Measurements from ENCODE around the gene MSI2. TPM values are rescaled to one million over a fixed set of nuclear protein-coding genes. Genes with fewer than 3 reads are reported as not detected.

Gene MSI2
- total RNA-seq, 1 donor from 2014 or later: 60.6 TPM

GRCh38 chr17:57622683-57623433 lies 366.5 kb downstream of the MSI2 start:
- no peak for TF ChIP-seq CTCF (IDR thresholded peaks at IDR 0.05; ENCODE audit: unreplicated experiment)
- H3K27me3 Mint-ChIP-seq (ENCODE audit: unreplicated experiment): peaks cover 21% of the 10 kb centered on the region
- H3K4me3 Mint-ChIP-seq (ENCODE audit: unreplicated experiment): peak overlapping the region; percentile 42
- H3K4me1 Mint-ChIP-seq (ENCODE audit: unreplicated experiment): peaks cover 37% of the 10 kb centered on the region
- peak overlapping the region; percentile 98 for H3K27ac Mint-ChIP-seq (ENCODE audit: unreplicated experiment)
- H3K36me3 Mint-ChIP-seq (ENCODE audit: low read depth, unreplicated experiment): peaks cover 17% of the 10 kb centered on the region
- no peaks in the 10 kb centered on the region for H3K9me3 Mint-ChIP-seq (ENCODE audit: unreplicated experiment)
- peak; percentile 12 for DNase-seq (ENCODE audit: low spot score)

GRCh38 chr17:57623620-57624019 lies 367.3 kb downstream of the MSI2 start:
- H3K27ac Mint-ChIP-seq (ENCODE audit: unreplicated experiment): peak overlapping the region; percentile 98
- H3K4me3 Mint-ChIP-seq (ENCODE audit: unreplicated experiment): peak overlapping the region; percentile 13

GRCh38 chr17:57624386-57624785 lies 368.1 kb downstream of the MSI2 start:
- no peak overlapping the region for H3K27ac Mint-ChIP-seq (ENCODE audit: unreplicated experiment)

More at GRCh38 chr17:57623620-57624019, 367.3 kb downstream of the MSI2 start:
- Mint-ChIP-seq H3K4me1 (ENCODE audit: unreplicated experiment) (peaks cover 37% of the 10 kb centered on the region), H3K36me3 (ENCODE audit: low read depth, unreplicated experiment) (peaks cover 22% of the 10 kb centered on the region), H3K9me3 (ENCODE audit: unreplicated experiment) (no peaks in the 10 kb centered on the region), H3K27me3 (ENCODE audit: unreplicated experiment) (peaks cover 21% of the 10 kb centered on the region)
- no peak for TF ChIP-seq CTCF (IDR thresholded peaks at IDR 0.05; ENCODE audit: unreplicated experiment)
- no peak for DNase-seq (ENCODE audit: low spot score)

GRCh38 chr17:57625511-57625910 lies 369.2 kb downstream of the MSI2 start:
- no peak overlapping the region for H3K4me3 Mint-ChIP-seq (ENCODE audit: unreplicated experiment)
- H3K27ac Mint-ChIP-seq (ENCODE audit: unreplicated experiment): no peak overlapping the region
- TF ChIP-seq CTCF (IDR thresholded peaks at IDR 0.05; ENCODE audit: unreplicated experiment): no peak

More at GRCh38 chr17:57624386-57624785, 368.1 kb downstream of the MSI2 start:
- H3K4me3 Mint-ChIP-seq (ENCODE audit: unreplicated experiment): no peak overlapping the region
- H3K27me3 Mint-ChIP-seq (ENCODE audit: unreplicated experiment): peaks cover 21% of the 10 kb centered on the region
- peaks cover 37% of the 10 kb centered on the region for H3K4me1 Mint-ChIP-seq (ENCODE audit: unreplicated experiment)
- no peaks in the 10 kb centered on the region for H3K9me3 Mint-ChIP-seq (ENCODE audit: unreplicated experiment)
- TF ChIP-seq CTCF (IDR thresholded peaks at IDR 0.05; ENCODE audit: unreplicated experiment): no peak
- H3K36me3 Mint-ChIP-seq (ENCODE audit: low read depth, unreplicated experiment): peaks cover 16% of the 10 kb centered on the region
- no peak for DNase-seq (ENCODE audit: low spot score)

GRCh38 chr17:57625957-57626356 lies 369.6 kb downstream of the MSI2 start:
- no peak overlapping the region for H3K4me3 Mint-ChIP-seq (ENCODE audit: unreplicated experiment)

More at GRCh38 chr17:57625511-57625910, 369.2 kb downstream of the MSI2 start:
- Mint-ChIP-seq H3K9me3 (ENCODE audit: unreplicated experiment) (no peaks in the 10 kb centered on the region), H3K36me3 (ENCODE audit: low read depth, unreplicated experiment) (peaks cover 15% of the 10 kb centered on the region), H3K27me3 (ENCODE audit: unreplicated experiment) (peaks cover 21% of the 10 kb centered on the region), H3K4me1 (ENCODE audit: unreplicated experiment) (peaks cover 37% of the 10 kb centered on the region)
- no peak for DNase-seq (ENCODE audit: low spot score)

More at GRCh38 chr17:57625957-57626356, 369.6 kb downstream of the MSI2 start:
- peaks cover 21% of the 10 kb centered on the region for H3K27me3 Mint-ChIP-seq (ENCODE audit: unreplicated experiment)
- DNase-seq (ENCODE audit: low spot score): no peak
- H3K27ac Mint-ChIP-seq (ENCODE audit: unreplicated experiment): no peak overlapping the region
- peaks cover 15% of the 10 kb centered on the region for H3K36me3 Mint-ChIP-seq (ENCODE audit: low read depth, unreplicated experiment)
- H3K4me1 Mint-ChIP-seq (ENCODE audit: unreplicated experiment): peaks cover 37% of the 10 kb centered on the region
- no peak for TF ChIP-seq CTCF (IDR thresholded peaks at IDR 0.05; ENCODE audit: unreplicated experiment)
- no peaks in the 10 kb centered on the region for H3K9me3 Mint-ChIP-seq (ENCODE audit: unreplicated experiment)

All from endothelial cell (in vitro differentiated cells).